ENCODE data around the gene FAT3. TPM values are rescaled to one million over a fixed set of nuclear protein-coding genes. Genes with fewer than 3 reads are reported as not detected.

The FAT3 gene
- total RNA-seq, 1 experiment from 2014 or later = 0.41 TPM

- DNase-seq (ENCODE audit: low spot score) = no peak
Measured at GRCh38 chr11:92227959-92228935, 3.6 kb downstream of the FAT3 start.

GRCh38 chr11:92236856-92237255 is 12.2 kb downstream of the FAT3 start:
- no peak for DNase-seq (ENCODE audit: low spot score)

GRCh38 chr11:92240916-92241315 is 16.3 kb downstream of the FAT3 start:
- no peak for DNase-seq (ENCODE audit: low spot score)

- DNase-seq (ENCODE audit: low spot score) = no peak
Measured at GRCh38 chr11:92245700-92246271, 21.2 kb downstream of the FAT3 start.

DNA sequence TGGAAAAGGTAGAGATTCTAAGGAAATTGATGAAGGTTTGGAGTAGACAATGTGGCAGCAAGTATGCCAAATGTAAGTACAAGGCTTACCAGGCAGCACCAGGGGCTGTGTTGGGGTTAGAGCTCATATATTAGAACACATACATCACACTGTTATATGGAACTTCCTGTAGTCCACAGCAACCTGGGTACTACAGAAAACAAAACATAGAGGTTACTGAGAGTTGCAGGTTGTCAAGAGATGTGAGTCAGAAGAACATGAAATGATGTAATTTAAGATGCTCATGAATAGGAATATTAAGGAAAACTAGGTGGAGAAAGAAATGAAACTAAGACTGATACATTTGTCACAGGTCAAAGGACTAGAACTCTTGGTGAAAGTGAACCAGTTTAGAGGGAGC is 22.0 kb downstream of the FAT3 start:
- DNase-seq (ENCODE audit: low spot score) = no peak

- DNase-seq (ENCODE audit: low spot score) = no peak
Measured at GRCh38 chr11:92249156-92249753, 24.6 kb downstream of the FAT3 start.

- no peak for DNase-seq (ENCODE audit: low spot score)
Measured at GRCh38 chr11:92251980-92252379, 27.4 kb downstream of the FAT3 start.

DNA sequence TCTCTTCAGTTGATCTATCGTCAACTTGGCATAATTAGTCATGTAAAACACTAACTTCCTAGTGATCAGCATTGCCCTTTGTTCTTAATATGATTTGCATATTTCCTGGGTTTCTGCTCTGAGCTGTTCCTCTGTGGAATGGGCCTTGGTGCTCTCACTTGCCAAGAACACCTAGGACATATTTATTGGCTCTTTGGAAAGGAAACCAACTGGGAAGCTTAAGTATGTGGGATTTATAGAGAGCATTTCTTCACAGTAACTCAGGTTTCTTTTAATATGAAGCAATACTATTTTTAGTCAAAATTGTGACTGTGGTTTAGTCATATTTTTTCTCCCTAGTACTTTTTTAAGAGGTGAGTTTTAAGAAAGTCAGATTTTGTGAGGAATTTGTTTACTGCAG is 28.8 kb downstream of the FAT3 start:
- DNase-seq (ENCODE audit: low spot score) = no peak

DNA sequence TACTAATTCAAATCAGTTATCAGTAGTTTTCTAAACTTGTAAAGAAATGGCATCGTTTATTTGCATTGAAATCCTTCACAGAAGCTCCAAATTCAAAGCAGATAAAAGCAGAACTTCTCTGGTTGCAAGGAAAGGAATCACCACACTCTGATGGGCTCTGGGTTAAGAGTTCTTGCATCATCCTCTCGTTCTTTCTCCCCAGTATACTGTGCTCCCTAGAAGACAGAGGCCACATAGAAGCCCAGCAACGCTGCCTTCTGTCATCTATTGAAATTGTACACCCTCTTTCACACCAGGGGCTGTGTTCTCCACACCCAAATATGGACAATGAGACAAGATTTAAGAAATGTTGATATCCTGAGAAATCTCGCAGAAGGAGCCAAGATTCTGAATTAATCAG is 29.3 kb downstream of the FAT3 start:
- DNase-seq (ENCODE audit: low spot score) = no peak

- DNase-seq (ENCODE audit: low spot score) = no peak
Measured at GRCh38 chr11:92257536-92257935, 32.9 kb downstream of the FAT3 start.

DNA sequence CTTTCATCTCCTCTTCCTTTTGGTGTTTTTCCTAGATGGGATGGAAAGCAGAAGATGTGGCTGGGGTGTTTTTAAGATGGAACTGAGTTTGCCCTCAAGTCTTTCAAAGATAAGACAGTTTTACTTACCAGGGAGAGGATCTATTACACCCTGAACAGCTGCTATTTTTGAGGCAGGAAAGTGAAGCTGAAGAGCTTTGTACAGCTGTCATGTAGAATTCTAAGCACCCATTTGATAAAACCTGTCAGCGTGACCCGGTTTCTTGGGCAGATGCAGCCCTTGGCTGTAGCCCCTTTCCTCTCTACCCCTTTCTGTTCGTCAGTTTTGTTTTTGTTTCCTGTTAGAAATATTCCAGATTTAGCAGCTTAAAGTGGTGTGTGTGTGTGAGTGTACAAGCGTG is 35.2 kb downstream of the FAT3 start:
- DNase-seq (ENCODE audit: low spot score) = no peak

DNA sequence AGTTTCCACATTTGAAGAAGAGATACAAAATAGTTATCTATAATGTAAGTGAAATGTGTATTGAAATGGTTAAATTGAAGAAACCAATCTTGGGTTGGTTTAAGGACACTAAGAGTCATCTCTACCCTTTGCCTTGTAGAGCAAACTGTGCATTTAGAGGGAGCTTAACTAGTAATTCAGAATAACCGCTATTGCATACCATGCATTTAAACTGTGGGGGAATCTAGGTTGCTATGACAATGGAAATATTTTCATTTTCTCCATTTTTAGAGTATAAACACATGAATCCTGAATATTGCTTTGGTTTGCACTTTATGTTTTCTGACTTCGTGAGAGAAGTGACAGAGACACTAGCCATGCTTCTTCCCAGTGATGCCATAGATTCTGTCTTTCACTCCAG is 39.7 kb downstream of the FAT3 start:
- DNase-seq (ENCODE audit: low spot score) = no peak

GRCh38 chr11:92266806-92267205 is 42.2 kb downstream of the FAT3 start:
- no peak for DNase-seq (ENCODE audit: low spot score)

DNA sequence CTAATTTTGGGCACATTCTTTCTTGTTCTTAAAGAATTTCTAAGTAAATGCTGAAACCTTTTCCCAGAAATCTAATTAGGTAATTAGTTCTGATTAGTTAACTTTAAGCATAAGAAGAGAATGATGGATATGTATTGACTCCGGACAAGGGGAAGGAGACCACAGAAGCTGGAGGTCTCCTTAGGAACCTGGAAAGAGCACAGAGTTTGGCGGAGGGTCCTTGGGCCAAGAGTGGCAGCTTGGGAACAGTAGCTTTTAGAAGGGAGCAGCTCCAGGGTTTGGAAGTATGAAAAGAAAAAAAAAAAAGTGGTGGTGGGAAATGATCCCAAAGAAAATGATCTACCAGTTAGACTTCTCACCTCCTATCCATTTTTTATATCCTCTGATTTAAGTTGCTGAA is 42.7 kb downstream of the FAT3 start:
- DNase-seq (ENCODE audit: low spot score) = no peak

GRCh38 chr11:92267968-92268367 is 43.4 kb downstream of the FAT3 start:
- DNase-seq (ENCODE audit: low spot score) = no peak

DNA sequence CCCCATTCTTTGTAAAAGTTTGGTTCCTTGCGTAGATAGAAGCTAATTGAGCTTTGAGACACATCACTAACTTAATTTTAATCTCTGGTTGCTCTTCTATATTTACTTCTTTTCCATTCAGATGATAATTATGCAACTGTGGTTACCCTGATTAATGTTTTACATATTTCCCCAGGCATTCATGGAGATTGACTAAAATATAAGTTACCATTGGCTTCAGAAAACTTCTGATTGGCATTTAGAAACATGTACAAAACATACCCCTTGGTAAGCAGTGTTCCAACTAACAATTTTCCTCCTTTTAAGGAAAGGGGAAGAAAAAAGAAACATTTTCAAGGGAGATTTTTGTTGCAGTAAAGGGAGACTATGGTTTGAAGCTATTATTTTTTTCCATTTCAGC is 43.9 kb downstream of the FAT3 start:
- DNase-seq (ENCODE audit: low spot score) = no peak

- DNase-seq (ENCODE audit: low spot score) = peak; percentile 64
Measured at GRCh38 chr11:92269021-92269420, 44.4 kb downstream of the FAT3 start.

- DNase-seq (ENCODE audit: low spot score) = no peak
Measured at GRCh38 chr11:92269841-92270240, 45.2 kb downstream of the FAT3 start.

GRCh38 chr11:92272651-92273050 is 48.0 kb downstream of the FAT3 start:
- DNase-seq (ENCODE audit: low spot score) = no peak

Data from A172 (cell line).